T-helper 2 cell treated with Interferon-gamma antibody and Interleukin-4, amounts not matched to agents 5 μg/mL and 100 μg/mL, for 36 hours (primary cell): ENCODE measurements around the gene MYL4.

Experiments used
- DNase-seq: peaks from one replicate; pipeline ENCODE4 v3.0.0; 2021; ENCODE audit warnings: low spot score
- H3K27ac Mint-ChIP-seq: one replicate; pipeline ENCODE4 v1.8.0; 2021; ENCODE audit warnings: mild to moderate bottlenecking, mixed read lengths
- H3K27me3 Mint-ChIP-seq: one replicate; pipeline ENCODE4 v1.8.0; 2021; ENCODE audit warnings: low read depth, mixed read lengths
- H3K36me3 Mint-ChIP-seq: one replicate; pipeline ENCODE4 v1.8.0; 2021; ENCODE audit warnings: low read depth, mixed read lengths
- H3K4me1 Mint-ChIP-seq: one replicate; pipeline ENCODE4 v1.8.0; 2021; ENCODE audit warnings: low read depth, mixed read lengths
- H3K4me3 Mint-ChIP-seq: one replicate; pipeline ENCODE4 v1.8.0; 2022; ENCODE audit warnings: mild to moderate bottlenecking, moderate library complexity, mixed read lengths
- H3K9me3 Mint-ChIP-seq: one replicate; pipeline ENCODE4 v1.8.0; 2021; ENCODE audit warnings: mixed read lengths

The MYL4 gene

DNA sequence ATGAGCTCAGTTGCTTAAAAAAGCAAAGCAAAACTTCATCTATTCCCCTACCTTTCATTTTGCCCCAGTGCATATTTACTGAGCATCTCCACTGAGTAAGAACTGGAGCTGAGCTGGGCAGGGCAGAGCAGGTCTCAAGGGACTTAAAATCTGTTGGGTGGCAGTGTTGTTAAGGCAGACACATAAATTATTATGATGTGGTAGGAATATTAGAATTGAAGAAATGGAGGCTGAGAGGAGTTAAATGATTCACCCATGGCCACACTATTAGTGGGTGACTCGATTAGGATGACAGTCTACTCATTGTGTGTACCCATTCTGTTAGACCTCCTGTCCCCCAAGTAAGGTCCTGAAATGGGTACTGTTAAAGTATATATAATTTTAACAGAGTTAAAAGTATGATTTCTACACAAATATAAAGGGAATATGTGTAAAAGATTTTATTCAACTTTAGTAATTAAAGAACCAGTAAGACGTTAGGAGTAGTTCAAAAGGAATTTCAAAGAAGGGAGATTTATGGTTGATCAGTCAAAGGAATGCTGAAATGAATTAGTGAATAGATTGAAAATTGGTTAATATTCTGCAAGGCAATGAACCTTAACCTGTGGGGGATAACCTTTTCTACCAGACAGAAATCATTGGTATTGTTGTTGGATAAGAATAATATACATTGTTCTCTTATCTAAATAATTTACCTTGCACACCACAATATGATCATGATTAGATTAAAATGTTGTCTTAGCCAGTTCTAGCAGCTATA is 62.0 kb downstream of the MYL4 start:
- no peaks in the 10 kb centered on the region for H3K36me3 Mint-ChIP-seq
- H3K4me3 Mint-ChIP-seq = no peak overlapping the region
- DNase-seq = no peak
- no peaks in the 10 kb centered on the region for H3K4me1 Mint-ChIP-seq
- peaks cover 24% of the 10 kb centered on the region for H3K27me3 Mint-ChIP-seq
- no peak overlapping the region for H3K27ac Mint-ChIP-seq
- H3K9me3 Mint-ChIP-seq = peaks cover 8% of the 10 kb centered on the region

DNA sequence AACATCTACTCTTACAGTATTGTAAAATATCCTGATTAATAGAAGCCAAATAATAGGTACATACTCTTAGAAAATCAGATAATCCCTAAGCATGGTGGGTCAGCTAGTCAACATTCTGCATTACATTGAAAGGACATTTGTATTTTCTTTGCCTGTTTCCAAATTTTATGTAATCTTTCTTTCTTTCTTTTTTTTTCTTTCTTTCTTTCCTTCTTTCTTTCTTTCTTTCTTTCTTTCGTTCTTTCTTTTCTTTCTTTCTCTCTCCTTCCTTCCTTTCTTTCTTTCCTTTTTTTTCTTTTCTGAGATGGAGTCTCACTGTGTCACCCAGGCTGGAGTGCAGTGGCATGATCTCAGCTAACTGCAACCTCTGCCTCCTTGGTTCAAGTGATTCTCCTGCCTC is 63.3 kb downstream of the MYL4 start:
- no peaks in the 10 kb centered on the region for H3K4me1 Mint-ChIP-seq

DNA sequence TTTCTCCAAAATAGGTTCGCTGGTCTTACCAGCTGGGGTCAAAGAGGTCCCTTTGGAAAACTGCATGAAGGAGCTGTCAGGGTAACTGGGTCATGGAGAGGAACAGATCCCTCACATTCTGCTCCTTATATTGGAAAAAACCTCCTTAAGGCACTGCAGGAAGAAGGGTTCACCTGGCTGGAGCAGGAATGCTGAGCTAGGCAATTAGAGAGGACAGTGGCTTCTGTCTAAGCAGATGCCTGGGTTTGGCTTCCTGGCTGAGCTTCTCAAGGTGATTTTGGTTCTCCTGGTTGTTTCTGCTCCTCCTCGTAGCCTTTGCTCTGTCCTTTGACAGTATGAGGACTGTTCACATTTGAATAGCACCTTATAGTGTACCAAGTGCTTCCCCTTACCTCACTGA is 64.1 kb downstream of the MYL4 start:
- Mint-ChIP-seq H3K27ac (no peak overlapping the region), H3K9me3 (peaks cover 4% of the 10 kb centered on the region), H3K4me1 (no peaks in the 10 kb centered on the region), H3K27me3 (peaks cover 24% of the 10 kb centered on the region), H3K4me3 (no peak overlapping the region), H3K36me3 (no peaks in the 10 kb centered on the region)
- no peak for DNase-seq

More for the DNA sequence above, 63.3 kb downstream of the MYL4 start:
- no peak overlapping the region for H3K4me3 Mint-ChIP-seq
- H3K27me3 Mint-ChIP-seq = peaks cover 24% of the 10 kb centered on the region
- no peaks in the 10 kb centered on the region for H3K36me3 Mint-ChIP-seq
- H3K9me3 Mint-ChIP-seq = peaks cover 8% of the 10 kb centered on the region
- no peak overlapping the region for H3K27ac Mint-ChIP-seq
- no peak for DNase-seq
